Measurements from ENCODE around the gene ARID3A. TPM values are rescaled to one million over a fixed set of nuclear protein-coding genes. Genes with fewer than 3 reads are reported as not detected.

The ARID3A gene
- total RNA-seq, 4 donors from 2014 or later: 2.8 to 11.0 (median 4.9) TPM

DNA sequence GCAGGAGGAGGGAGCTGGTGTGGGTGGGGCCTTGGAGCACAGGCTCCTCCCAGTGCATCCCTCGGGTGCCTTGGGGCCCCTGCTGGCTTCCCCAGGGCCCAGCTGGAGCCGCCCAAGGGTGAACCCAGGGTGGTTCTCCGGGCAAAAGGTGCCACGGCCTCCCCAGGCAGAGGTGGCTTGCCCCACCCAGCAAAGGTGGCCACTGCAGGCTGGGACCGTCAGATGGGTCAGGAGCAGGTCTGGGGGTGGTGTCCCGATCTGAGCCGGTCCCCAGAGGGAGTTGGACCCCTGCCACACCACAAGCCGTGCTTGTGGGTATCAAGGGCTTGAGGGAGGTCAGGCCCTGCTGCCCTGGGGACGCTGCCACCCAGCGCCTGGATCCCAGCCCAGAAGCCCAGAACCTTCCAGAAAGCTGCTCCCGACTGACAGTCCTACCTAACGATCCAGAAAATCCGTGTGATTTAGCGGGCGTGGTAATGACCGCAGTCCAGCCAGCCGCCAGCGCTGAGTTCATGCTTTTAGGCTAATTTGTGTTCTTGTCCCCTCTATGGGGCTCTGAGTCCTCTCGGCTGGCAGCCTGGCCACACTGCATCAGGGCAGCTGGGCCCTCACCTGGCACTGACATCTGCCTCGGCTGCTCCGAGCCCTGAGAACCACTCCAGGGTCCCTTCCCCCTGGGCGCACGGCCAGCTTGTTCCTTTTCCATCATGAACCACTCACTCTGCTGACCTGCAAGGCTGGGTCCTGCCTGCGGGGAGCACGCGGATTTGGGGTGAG lies 69.4 kb downstream of the ARID3A start:
- no peaks in the 10 kb centered on the region for H3K9me3 ChIP-seq
- DNase-seq: no peak
- H3K27me3 ChIP-seq: peaks cover 0 to 27% of the 10 kb centered on the region in 2 donors
- H3K27ac ChIP-seq: no peak overlapping the region
- H3K36me3 ChIP-seq: peaks cover 0 to 17% (median 0%) of the 10 kb centered on the region in 3 donors
- TF ChIP-seq, protein P1, sequence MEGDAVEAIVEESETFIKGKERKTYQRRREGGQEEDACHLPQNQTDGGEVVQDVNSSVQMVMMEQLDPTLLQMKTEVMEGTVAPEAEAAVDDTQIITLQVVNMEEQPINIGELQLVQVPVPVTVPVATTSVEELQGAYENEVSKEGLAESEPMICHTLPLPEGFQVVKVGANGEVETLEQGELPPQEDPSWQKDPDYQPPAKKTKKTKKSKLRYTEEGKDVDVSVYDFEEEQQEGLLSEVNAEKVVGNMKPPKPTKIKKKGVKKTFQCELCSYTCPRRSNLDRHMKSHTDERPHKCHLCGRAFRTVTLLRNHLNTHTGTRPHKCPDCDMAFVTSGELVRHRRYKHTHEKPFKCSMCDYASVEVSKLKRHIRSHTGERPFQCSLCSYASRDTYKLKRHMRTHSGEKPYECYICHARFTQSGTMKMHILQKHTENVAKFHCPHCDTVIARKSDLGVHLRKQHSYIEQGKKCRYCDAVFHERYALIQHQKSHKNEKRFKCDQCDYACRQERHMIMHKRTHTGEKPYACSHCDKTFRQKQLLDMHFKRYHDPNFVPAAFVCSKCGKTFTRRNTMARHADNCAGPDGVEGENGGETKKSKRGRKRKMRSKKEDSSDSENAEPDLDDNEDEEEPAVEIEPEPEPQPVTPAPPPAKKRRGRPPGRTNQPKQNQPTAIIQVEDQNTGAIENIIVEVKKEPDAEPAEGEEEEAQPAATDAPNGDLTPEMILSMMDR (IDR thresholded peaks at IDR 0.05): no peak
- TF ChIP-seq POLR2A (IDR thresholded peaks at IDR 0.05): no peak
- H3K4me3 ChIP-seq: no peak overlapping the region
- peaks cover 0 to 12% (median 6%) of the 10 kb centered on the region in 4 donors for H3K4me1 ChIP-seq

DNA sequence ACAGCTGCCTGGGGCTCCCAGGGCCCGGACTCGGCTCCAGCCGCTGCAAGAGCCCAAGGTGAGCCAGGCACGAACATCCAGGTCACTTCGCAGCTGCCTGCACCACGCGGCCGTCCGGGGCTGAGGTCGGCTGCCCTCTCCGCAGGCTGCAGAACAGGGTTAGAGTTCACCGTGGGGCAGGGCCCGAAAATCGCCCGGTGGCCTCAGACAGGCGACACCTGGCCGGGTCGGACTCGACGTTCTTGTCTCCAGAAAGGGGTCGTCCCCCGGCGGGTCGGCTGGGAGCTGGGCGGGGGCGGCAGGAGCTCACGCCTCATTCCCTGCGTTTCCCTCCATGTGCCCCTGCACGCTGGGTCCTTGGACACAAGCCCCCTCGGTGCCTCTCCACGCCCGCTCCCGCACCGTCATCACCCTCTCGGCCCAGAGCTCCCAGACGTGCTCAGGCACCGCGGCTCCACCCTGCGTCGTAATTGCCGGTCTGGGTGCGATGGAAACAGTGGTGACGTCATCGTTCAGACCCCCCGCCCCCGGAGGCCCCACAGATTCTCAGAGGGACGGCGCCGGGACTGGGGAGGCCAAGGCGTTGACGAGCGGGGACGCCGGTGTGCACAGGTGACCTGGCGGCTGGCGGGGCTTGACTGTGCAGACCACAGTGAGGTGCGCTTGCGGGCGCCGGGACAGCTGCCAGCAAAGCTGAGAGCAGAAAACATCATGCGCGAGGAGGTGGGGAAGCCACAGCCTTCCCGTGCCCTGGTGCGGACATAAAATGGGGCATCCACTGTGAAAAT lies 70.4 kb downstream of the ARID3A start:
- H3K4me1 ChIP-seq: peaks cover 0 to 22% (median 12%) of the 10 kb centered on the region in 4 donors
- peaks cover 0 to 9% (median 0%) of the 10 kb centered on the region in 3 donors for H3K36me3 ChIP-seq
- H3K27ac ChIP-seq: no peak overlapping the region
- TF ChIP-seq, protein P1 (IDR thresholded peaks at IDR 0.05): no peak
- no peak for TF ChIP-seq POLR2A (IDR thresholded peaks at IDR 0.05)
- H3K9me3 ChIP-seq: no peaks in the 10 kb centered on the region
- peak overlapping the region in 1 of 4 donors; percentile 6 for H3K4me3 ChIP-seq
- peaks cover 0 to 34% of the 10 kb centered on the region in 2 donors for H3K27me3 ChIP-seq
- DNase-seq: peak in 2 of 3 donors; percentile 63 to 88

DNA sequence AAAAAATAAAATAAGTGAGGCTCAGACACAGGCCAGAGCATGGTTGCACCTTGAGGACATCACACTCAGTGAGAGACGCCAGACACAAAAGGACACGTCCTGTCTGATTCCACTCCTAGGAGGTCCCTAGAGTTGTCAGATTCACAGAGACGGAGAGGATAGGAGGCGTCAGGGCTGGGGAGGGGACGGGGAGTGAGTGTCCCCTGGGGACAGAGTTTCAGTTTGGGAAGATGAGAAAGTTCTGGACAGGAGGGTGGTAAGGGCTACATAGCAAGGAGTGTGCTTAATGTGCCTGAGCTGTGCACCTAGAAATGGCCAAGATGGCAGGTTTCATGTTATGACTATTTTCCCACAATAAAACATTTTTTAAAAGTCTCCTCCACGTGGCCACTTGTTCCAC lies 72.2 kb downstream of the ARID3A start:
- Histone ChIP-seq H3K36me3 (peaks cover 0 to 9% (median 0%) of the 10 kb centered on the region in 3 donors), H3K27ac (no peak overlapping the region), H3K9me3 (no peaks in the 10 kb centered on the region), H3K27me3 (peaks cover 0 to 37% of the 10 kb centered on the region in 2 donors), H3K4me3 (no peak overlapping the region), H3K4me1 (peaks cover 0 to 28% (median 15%) of the 10 kb centered on the region in 4 donors)
- no peak for DNase-seq
- TF ChIP-seq, protein P1 (IDR thresholded peaks at IDR 0.05): no peak
- TF ChIP-seq POLR2A (IDR thresholded peaks at IDR 0.05): no peak

GRCh38 chr19:999379-999719 lies 73.5 kb downstream of the ARID3A start:
- DNase-seq: no peak
- Histone ChIP-seq H3K4me3 (no peak overlapping the region), H3K9me3 (no peaks in the 10 kb centered on the region), H3K4me1 (peaks cover 0 to 28% (median 15%) of the 10 kb centered on the region in 4 donors), H3K27ac (no peak overlapping the region), H3K36me3 (peaks cover 0 to 4% (median 0%) of the 10 kb centered on the region in 3 donors), H3K27me3 (peaks cover 0 to 37% of the 10 kb centered on the region in 2 donors)
- TF ChIP-seq, protein P1 (IDR thresholded peaks at IDR 0.05): no peak
- no peak for TF ChIP-seq POLR2A (IDR thresholded peaks at IDR 0.05)

DNA sequence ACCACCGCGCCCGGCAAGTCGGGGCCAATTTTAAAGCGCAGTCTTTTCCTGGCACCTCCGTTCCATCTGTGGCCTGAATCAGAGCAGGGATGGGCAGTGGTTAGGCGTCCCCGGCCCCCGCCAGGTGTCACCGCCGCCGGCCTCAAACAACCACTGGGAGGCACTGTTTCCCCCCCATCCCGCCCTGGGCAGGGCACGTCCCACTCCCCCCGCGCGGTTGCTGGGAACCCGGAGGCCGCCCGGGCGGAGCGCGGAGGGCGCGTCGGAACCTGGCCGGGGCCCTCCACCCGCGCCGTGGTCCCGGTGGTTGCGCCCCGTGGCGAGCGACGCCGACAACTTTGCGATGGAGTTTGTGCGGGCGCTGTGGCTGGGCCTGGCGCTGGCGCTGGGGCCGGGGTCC lies 74.3 kb downstream of the ARID3A start, which contains the start of gene GRIN3B:
Gene GRIN3B (plus strand): TSS at position 325 of the 400 bp plus-strand sequence. CDS start 19 bp downstream, at position 344.
- Histone ChIP-seq H3K4me1 (peaks cover 0 to 28% (median 15%) of the 10 kb centered on the region in 4 donors), H3K27me3 (peaks cover 0 to 37% of the 10 kb centered on the region in 2 donors), H3K27ac (no peak within 1 kb of the TSS), H3K4me3 (peak within 1 kb of the TSS in 3 of 4 donors; percentile 19 to 31 (median 27)), H3K9me3 (no peaks in the 10 kb centered on the region), H3K36me3 (no peaks in the 10 kb centered on the region)
- peak; percentile 55 to 78 (median 77) for DNase-seq
- TF ChIP-seq, protein P1 (IDR thresholded peaks at IDR 0.05): peak; percentile 28 to 51 (median 37)
- no peak for TF ChIP-seq POLR2A (IDR thresholded peaks at IDR 0.05)

All from Peyer's patch (tissue), 4 donors.